Adrenal gland (tissue), 12 donors: ENCODE data around the gene KCNG3. TPM values are rescaled to one million over a fixed set of nuclear protein-coding genes. Genes with fewer than 3 reads are reported as not detected.

Experiments
- DNase-seq, 7 donors: peaks; one replicate each; pipeline ENCODE4 v3.0.0-alpha.2; 2019 to 2020
- H3K27ac ChIP-seq, 5 donors: fragments of 200-600 bp; sonication (generic) in 4 of 5; 1 replicate in 3 of 5; 2 replicates in 2 of 5; pipeline versions ENCODE4 v1.5.1 to v1.8.0; 2016 to 2020; ENCODE audit warnings: mild to moderate bottlenecking in 1 of 5
- H3K27me3 ChIP-seq: fragments of 200-600 bp; 2 replicates; pipeline ENCODE4 v1.8.0; 2021
- H3K36me3 ChIP-seq, 2 donors: fragments of 200-600 bp; replicated peaks in 1 of 2; 1 replicate in 1 of 2; 2 replicates in 1 of 2; pipeline versions ENCODE4 v1.5.1 to v1.8.0; 2018 to 2022
- H3K4me1 ChIP-seq, 2 donors: fragments of 200-600 bp; replicated peaks in 1 of 2; 1 replicate in 1 of 2; 2 replicates in 1 of 2; pipeline versions ENCODE4 v1.5.1 to v1.8.0; 2018 to 2021
- H3K4me3 ChIP-seq, 4 donors: fragments of 200-600 bp; sonication (generic) in 3 of 4; one replicate each; pipeline ENCODE4 v1.5.1; 2016 to 2018
- H3K9me3 ChIP-seq, 3 donors: fragments of 200-600 bp; sonication (generic) in 1 of 3; replicated peaks in 1 of 3; 1 replicate in 2 of 3; 2 replicates in 1 of 3; pipeline versions ENCODE4 v1.5.1 to v1.8.0; 2016 to 2021
- CTCF ChIP-seq, 6 experiments: fragments of 450-650 bp in 4 of 6; fragments of 200-600 bp in 2 of 6; sonication (generic) in 1 of 6; IDR thresholded peaks; 1 replicate in 5 of 6; 2 replicates in 1 of 6; pipeline versions ENCODE4 v1.5.1 to v1.8.0; 2016 to 2021; ENCODE audit warnings: antibody characterized with exemption in 6 of 6, mild to moderate bottlenecking in 2 of 6, moderate library complexity in 1 of 6
- POLR2A ChIP-seq, 2 donors: fragments of 450-650 bp; IDR thresholded peaks; one replicate each; pipeline ENCODE4 v1.6.1; 2017; ENCODE audit warnings: antibody characterized with exemption in 2 of 2, mild to moderate bottlenecking in 2 of 2, moderate library complexity in 1 of 2
- WGBS, 4 donors: extraction: QIAGEN DNeasy Blood & Tissue Kit in 2 of 4; methylation state at CpG; one replicate each; pipeline versions ENCODE4 v1.1.5 to v1.1.7; 2013 to 2017; 5-methylcytosine and 5-hydroxymethylcytosine counted together
- intact Hi-C, 2 donors: fragments of 100-400 bp; cut with DNase I; formaldehyde crosslinking; loops; one replicate each; pipeline versions ENCODE4 v1.14.1 to v1.15.0; 2022 to 2023
- polyA plus RNA-seq, 3 donors: library from polyadenylated mRNA; stranded (reverse); fragments of 200-250 nt in 2 of 3; fragments of 350-450 nt in 1 of 3; fragmentation: Illumina TruSeq in 1 of 3; extraction: RNeasy Lipid Tissue Mini Kit (QIAGEN cat#74804) in 1 of 3; gene quantifications; one replicate each; pipeline ENCODE4 v1.2.3, GENCODE V29; 2013 to 2014
- total RNA-seq, 9 donors: library from RNA; depleted of rRNA in 4 of 9; stranded (reverse); fragments of >200 nt in 4 of 9; fragments of 120-200 nt in 1 of 9; fragmentation: NEBNext Ultra II Directional in 1 of 9; extraction: Animal tissue kit (Norgen Biotek cat#: 25700) in 1 of 9; gene quantifications; one replicate each; pipeline versions ENCODE4 v1.1.0 to v1.2.4, GENCODE V29; 2013 to 2023
- donor health status: healthy with polysubstance abuse.
- donor health status: Bipolar disorder and iron deficiency.
- donor health status: DM: yes; HTN: yes; CAD: no.
- donor health status: DM: no; HTN: no; CAD: no.
- donor health status: DM: no; HTN: no; CAD: no.
- donor health status: DM: yes; HTN: yes; CAD: no.

KCNG3 gene
- total and polyA plus RNA-seq, 12 donors = 0.24 to 16.0 (median 2.8) TPM

GRCh38 chr2:42410742-42411514, 82.9 kb downstream of the KCNG3 start:
- Histone ChIP-seq H3K9me3 (peaks cover 0 to 14% (median 8%) of the 10 kb centered on the region in 3 donors), H3K4me3 (no peak overlapping the region), H3K4me1 (no peaks in the 10 kb centered on the region), H3K27ac (no peak overlapping the region), H3K27me3 (no peaks in the 10 kb centered on the region), H3K36me3 (no peaks in the 10 kb centered on the region)
- intact Hi-C loops = no loop called here
- no peak for DNase-seq
- WGBS, 4 donors = 87 to 92% (median 90%) methylated on average over 3 of the region's 3 CpGs
- TF ChIP-seq POLR2A (IDR thresholded peaks at IDR 0.05) (no peak), CTCF (IDR thresholded peaks at IDR 0.05) (no peak)

DNA sequence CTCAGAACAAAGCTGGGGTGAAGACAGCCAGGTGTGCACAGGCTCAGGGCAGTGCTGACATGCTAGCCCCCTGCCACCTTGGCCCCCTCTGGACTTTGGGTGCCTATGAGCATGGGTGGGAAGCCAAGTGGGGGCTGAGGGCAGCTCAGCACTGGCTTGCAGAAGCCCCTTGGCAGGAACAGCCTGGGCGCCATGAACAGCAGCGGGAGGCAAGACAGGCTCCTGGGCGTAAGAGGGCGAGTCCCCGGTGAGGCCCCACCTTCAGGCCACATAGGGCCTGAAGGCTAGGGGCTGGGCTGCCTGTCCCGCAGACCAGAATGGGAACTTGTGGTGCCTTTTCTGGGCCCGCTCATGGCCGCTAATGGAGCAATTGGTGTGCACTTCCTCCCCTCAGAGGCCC, 85.8 kb downstream of the KCNG3 start:
- no peak for DNase-seq
- Histone ChIP-seq H3K4me3 (no peak overlapping the region), H3K27me3 (no peaks in the 10 kb centered on the region), H3K27ac (no peak overlapping the region), H3K4me1 (no peaks in the 10 kb centered on the region), H3K36me3 (no peaks in the 10 kb centered on the region), H3K9me3 (no peaks in the 10 kb centered on the region)
- 98 to 100% (median 98%) methylated on average over 1 to 8 of the region's 8 CpGs; no CpG with 5 or more reads in 1 of the 4 donors for WGBS, 4 donors
- no peak for TF ChIP-seq CTCF (IDR thresholded peaks at IDR 0.05)
- no peak for TF ChIP-seq POLR2A (IDR thresholded peaks at IDR 0.05)
- intact Hi-C loops = no loop called here

- H3K4me1 ChIP-seq = no peaks in the 10 kb centered on the region
- no peak overlapping the region for H3K27ac ChIP-seq
- TF ChIP-seq POLR2A (IDR thresholded peaks at IDR 0.05) = no peak
- no peak for TF ChIP-seq CTCF (IDR thresholded peaks at IDR 0.05)
- WGBS, 4 donors = 87 to 100% (median 91%) methylated on average over 2 to 6 of the region's 6 CpGs
- H3K27me3 ChIP-seq = no peaks in the 10 kb centered on the region
- no peak overlapping the region for H3K4me3 ChIP-seq
- intact Hi-C loops = no loop called here
- DNase-seq = no peak
- H3K36me3 ChIP-seq = no peaks in the 10 kb centered on the region
- no peaks in the 10 kb centered on the region for H3K9me3 ChIP-seq
Measured at GRCh38 chr2:42407476-42407875, 86.3 kb downstream of the KCNG3 start.

DNA sequence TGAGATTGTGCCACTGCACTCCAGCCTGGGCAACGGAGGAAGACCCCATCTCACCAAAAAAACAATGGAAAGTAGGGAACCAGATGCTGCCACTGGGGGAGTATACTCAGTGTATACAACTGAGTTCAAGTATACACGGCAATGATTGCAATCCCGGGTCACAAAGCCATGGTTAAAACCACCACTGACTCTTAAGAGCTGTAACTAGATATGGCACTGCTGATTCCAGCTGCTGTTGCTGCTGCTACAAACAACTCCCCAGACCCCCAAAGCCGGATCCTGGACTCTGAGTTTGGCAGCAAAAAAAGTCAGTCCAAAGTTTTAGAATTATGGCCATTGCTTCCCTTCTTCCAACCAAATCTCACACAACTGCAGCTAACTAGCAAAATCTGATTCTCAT, 89.1 kb downstream of the KCNG3 start:
- DNase-seq = no peak
- H3K4me3 ChIP-seq = no peak overlapping the region
- H3K27me3 ChIP-seq = no peaks in the 10 kb centered on the region
- H3K9me3 ChIP-seq = no peaks in the 10 kb centered on the region
- intact Hi-C loops = no loop called here
- WGBS, 4 donors = 79 to 97% (median 92%) methylated on average over 4 of the region's 4 CpGs
- no peaks in the 10 kb centered on the region for H3K4me1 ChIP-seq
- no peaks in the 10 kb centered on the region for H3K36me3 ChIP-seq
- no peak overlapping the region for H3K27ac ChIP-seq
- TF ChIP-seq POLR2A (IDR thresholded peaks at IDR 0.05) (no peak), CTCF (IDR thresholded peaks at IDR 0.05) (no peak)
